ENCODE data around the gene SUN1. TPM values are rescaled to one million over a fixed set of nuclear protein-coding genes. Genes with fewer than 3 reads are reported as not detected.
A peak's percentile ranks its signal among the peaks of the same experiment; 100 is the strongest.
"Not testable (repeated sequence)": the region's sequence is repeated elsewhere in the genome, so short reads cannot be mapped to it uniquely, and the experiment has no call there.

The SUN1 gene
- total RNA-seq, 1 donor from 2014 or later, result 132 TPM

DNA sequence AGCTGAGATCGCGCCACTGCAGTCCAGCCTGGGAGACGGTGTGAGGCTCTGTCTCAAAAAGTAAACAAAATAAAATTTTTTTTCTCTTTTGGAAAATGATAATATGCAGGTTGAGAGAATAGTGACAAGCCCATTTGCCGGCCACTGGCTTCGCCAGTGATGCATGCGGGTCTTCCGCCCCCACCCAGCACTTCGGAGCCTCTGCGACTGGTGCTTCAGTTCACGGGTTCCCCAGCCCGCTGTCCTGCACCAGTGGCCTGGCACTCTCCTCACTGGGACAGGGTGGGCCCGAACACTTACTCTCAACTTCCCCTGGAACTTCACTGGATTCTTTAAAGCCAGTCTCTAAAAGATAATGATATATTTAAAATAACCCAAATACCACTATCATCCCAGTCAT, 2.7 kb downstream of the SUN1 start:
- no peak for DNase-seq (ENCODE audit: low read depth in 2 of 2)

DNA sequence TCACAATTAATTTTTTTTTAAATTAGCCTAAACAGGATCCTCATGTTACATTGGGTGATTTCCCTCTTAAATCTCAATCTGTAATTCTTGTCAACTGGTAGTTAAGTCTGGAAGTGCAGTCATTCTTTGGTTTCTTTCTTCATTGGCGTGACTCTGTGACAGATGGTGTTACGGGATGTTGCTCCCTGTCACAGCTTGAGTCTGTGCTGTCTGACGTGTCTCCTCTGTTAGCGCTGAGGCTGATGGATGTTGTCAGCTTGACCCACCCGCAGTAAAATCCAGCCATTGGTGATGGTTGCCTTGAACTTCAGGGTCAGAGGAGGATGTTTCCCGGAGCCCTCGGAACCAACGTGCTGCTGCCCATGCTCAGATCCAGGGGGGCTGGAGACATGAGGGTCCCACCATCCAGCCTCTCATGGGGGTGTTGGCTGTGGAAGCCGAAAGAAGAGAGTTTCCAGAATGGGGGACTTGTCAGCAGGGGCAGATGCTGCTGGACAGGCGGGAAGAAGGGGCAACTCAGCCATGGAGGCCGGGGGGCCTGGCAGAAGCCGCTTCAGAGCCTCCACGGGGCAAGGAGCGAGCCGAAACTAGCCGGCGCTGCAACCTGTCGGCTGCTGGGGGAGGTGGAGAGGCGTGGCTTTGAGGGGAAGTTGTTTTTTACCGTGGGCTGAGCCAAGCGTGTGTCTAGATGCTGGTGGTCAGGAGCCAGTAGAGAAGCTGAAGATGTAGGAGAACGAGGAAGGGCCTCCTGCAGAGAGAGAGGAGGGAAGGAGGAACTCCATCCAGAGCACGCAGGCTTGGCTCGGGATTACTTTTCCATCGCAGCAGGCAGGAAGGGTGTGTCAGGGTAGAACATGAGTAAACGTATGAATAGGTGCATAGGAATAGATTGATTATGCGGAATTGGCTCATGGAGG, 3.5 kb downstream of the SUN1 start:
- DNase-seq (ENCODE audit: low read depth in 2 of 2), result no peak

- DNase-seq (ENCODE audit: low read depth in 2 of 2), result peak; percentile 56 to 74
Measured at GRCh38 chr7:836429-836828, 4.2 kb downstream of the SUN1 start.

DNA sequence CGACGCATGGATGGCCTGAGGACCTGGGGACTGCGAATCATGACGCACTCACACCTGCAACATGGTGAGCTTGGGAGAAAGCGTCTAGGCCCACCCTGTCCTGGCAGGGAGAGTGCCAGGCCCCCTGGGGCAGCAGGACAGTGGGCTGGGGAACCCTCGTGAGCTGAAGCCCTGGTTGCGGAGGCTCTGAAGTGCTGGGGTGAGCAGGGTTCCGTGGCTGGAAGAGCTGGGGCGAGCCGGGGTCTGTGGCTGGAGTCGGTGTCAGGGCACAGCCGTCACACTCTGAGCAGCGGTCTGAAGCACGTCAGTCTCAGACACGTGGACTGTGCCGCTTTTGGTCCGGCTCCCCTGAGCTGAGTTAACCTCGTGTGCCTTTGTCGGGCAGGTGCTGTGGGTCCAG, 4.7 kb downstream of the SUN1 start:
- DNase-seq (ENCODE audit: low read depth in 2 of 2), result no peak

DNA sequence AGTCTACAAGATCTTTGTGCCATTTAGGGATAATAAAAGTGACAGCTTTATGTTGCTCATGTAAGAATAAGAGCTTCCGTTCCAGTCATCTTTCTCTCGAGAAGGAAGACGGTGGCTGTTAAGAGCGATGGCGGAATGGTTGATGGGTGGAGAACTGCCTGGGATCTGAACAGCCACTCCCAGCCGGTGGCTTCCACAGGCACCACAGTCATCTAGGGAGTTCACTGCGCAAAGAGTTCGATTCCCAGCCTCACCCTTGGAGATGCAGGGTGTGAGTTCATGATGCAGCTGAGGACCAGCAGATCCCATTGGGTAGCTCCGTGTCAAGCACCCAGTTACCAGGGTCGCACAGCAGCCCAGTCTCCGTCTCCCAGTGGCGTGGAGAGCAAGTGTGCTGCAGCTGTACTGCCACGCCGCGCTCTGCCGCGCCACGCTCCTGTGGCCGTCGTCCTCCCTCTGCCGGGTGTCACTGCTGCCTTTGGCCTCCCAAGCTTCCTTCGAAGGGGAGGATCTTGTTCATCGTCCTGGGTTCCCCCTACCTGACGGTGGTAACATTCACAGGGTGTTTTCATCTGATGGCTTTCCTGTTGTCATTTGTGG, 7.8 kb downstream of the SUN1 start:
- DNase-seq (ENCODE audit: low read depth in 2 of 2), result no peak

DNA sequence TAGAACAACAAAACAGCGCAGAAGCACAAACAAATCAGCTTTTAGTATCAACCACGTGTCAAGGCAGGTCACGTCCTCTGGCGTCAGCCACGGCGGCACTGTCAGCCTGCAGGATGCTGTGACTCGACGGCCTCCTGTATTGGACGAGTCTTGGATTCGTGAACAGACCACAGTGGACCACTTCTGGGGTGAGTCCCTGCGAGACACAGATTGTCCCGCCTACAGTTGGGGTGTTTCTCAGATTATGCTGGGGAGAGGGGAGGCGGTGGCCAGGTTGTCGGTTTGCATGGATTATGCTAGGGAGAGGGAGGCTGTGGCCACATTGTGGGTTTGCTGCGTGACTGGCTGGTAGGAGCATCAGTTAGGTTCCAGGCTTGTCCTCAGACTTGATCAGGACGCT, 9.7 kb downstream of the SUN1 start:
- DNase-seq (ENCODE audit: low read depth in 2 of 2), result no peak

- no peak for DNase-seq (ENCODE audit: low read depth in 2 of 2)
Measured at GRCh38 chr7:842431-843031, 10.3 kb downstream of the SUN1 start.

DNA sequence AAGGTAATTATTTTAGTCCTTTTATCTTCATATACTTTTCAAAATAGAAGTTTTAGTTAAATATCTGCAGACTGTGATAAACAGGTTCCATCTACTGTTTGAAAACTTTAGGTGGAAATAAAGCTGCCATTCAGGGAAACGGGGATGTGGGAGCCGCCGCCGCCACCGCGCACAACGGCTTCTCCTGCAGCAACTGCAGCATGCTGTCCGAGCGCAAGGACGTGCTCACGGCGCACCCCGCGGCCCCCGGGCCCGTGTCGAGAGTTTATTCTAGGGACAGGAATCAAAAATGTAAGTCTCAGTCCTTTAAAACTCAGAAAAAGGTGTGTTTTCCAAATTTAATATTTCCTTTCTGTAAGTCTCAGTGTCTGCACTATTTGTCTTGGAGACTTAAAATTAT, 11.0 kb downstream of the SUN1 start:
- no peak for DNase-seq (ENCODE audit: low read depth in 2 of 2)

DNA sequence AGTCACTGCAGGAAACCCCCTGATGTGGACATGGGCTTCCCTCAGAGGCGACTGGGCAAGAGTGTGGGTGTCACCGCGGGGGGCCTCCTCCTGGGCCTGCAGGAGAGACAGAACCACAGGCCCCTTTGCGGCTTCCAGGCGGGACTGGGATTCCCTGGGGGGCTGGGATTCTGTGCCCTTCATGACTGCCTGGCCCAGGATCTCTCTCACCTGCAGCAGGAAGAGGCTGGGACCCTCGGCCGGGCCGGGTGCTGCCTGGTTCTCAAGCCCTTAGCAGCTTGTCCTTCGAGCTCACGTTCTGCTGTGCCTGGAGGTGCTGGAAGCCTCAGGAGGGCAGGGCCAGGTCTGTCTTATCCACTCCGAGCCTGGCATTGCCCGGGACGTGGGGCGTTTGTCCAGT, 11.8 kb downstream of the SUN1 start:
- no peak for DNase-seq (ENCODE audit: low read depth in 2 of 2)

- DNase-seq (ENCODE audit: low read depth in 2 of 2), result no peak
Measured at GRCh38 chr7:844514-844913, 12.2 kb downstream of the SUN1 start.

DNA sequence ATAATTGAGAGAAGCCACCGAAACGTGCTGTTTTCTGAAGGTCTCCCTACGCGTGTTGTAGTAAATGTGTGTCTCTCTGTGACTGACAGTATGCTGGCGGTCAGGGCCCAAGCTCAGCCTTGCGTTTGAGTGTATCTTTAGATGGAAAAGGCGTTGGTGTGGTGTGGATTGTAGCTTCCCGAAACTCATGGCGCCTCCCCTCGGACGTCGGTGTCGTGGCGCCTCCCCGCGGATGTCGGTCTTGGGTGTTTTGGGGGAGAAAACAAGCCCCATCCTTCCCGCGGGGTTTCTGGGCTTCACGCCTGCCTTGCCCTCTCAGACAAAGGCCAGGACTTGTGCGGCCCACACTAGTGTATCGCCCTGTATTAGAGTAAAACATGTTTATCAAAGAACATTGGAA, 12.8 kb downstream of the SUN1 start:
- no peak for DNase-seq (ENCODE audit: low read depth in 2 of 2)

DNA sequence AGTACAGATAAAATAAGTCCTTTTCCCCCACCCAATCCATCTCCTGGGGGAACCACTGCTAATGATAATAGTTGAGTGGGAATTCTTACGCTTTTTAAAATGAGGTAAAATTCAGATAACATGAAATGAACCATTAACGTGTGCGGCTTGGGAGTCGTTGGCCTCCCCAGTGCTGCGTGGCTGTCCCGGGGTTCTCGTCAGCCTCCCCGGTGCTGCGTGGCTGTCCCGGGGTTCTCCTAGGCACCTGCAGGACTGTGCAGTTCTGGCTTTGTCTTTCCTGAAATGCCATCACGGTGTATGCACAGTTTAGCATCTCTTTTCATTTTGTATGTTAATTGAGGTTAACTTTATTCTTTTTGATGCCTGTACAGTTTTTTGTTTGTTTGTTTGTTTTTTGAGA, 13.5 kb downstream of the SUN1 start:
- no peak for DNase-seq (ENCODE audit: low read depth in 2 of 2)

GRCh38 chr7:846958-847650, 14.8 kb downstream of the SUN1 start:
- DNase-seq (ENCODE audit: low read depth in 2 of 2), result not testable (repeated sequence)

DNA sequence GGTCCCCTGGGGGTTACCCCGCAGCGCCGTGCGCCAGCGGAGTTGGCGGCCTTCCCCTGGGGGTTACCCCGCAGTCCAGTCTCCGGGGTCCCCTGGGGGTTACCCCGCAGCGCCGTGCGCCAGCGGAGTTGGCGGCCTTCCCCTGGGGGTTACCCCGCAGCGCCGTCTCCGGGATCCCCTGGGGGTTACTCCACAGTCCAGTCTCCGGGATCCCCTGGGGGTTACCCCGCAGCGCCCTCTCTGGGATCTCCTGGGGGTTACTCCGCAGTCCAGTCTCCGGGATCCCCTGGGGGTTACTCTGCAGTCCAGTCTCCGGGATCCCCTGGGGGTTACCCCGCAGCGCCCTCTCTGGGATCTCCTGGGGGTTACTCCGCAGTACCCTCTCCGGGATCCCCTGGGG, 15.5 kb downstream of the SUN1 start:
- DNase-seq (ENCODE audit: low read depth in 2 of 2), result not testable (repeated sequence)

GRCh38 chr7:849145-849544, 16.9 kb downstream of the SUN1 start:
- DNase-seq (ENCODE audit: low read depth in 2 of 2), result no peak

GRCh38 chr7:849781-850180, 17.5 kb downstream of the SUN1 start:
- DNase-seq (ENCODE audit: low read depth in 2 of 2), result no peak

- DNase-seq (ENCODE audit: low read depth in 2 of 2), result no peak
Measured at GRCh38 chr7:851204-851603, 18.9 kb downstream of the SUN1 start.

GRCh38 chr7:853366-854117, 21.3 kb downstream of the SUN1 start:
- DNase-seq (ENCODE audit: low read depth in 2 of 2), result no peak

DNA sequence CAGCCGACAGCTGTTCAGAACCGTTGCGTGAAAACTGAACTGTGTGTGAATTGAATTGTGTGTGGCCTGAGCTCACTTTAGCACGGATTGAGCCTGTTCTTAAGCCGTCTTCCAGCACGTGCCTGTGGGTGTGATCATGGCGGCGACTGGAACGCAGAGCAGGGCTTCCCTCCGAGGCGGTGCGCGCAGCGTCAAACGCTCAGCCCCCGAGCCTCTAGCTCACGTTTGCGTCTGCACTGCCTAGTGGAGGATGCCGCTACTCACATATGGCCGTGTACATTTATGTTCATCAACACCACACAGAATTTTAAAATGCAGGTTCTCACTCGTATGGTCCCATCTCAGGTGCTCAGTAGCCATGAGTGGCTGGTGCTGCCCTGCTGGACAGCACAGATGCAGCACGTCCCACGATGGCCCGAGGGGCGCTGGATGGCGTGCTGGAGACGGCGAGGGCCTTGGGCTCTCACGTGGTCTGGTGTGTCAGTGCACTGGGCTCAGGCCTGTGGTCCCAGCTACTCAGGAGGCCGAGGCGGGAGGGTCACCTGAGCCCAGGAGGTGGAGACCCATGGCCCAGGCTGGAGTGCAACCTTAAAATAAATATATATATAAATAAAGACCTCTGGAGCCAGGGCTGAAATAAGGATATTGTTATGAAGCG, 22.0 kb downstream of the SUN1 start:
- no peak for DNase-seq (ENCODE audit: low read depth in 2 of 2)

- no peak for DNase-seq (ENCODE audit: low read depth in 2 of 2)
Measured at GRCh38 chr7:855686-856369, 23.6 kb downstream of the SUN1 start.
